WTC11 (cell line): ENCODE data around the gene SDE2. TPM values are rescaled to one million over a fixed set of nuclear protein-coding genes. Genes with fewer than 3 reads are reported as not detected.

ENCODE experiments used
- ATAC-seq: fragments of 200-7000 bp; cut with Tn5 transposase; 2 replicates; pipeline ENCODE4 v1.10.0; 2021; ENCODE audit warnings: mild to moderate bottlenecking, moderate library complexity
- CTCF ChIA-PET: fragments of 300-600 bp; sonication (Branson Sonifier 250); formaldehyde crosslinking; loops from one replicate; lab custom pipeline; 2021; ENCODE audit warnings: antibody characterized with exemption; lab: Charles Lee
- POLR2A ChIA-PET: fragments of 350-600 bp; sonication (Branson Sonifier 250); formaldehyde crosslinking; loops from one replicate; lab custom pipeline; 2021; ENCODE audit warnings: antibody characterized with exemption; lab: Charles Lee
- DNase-seq: peaks from one replicate; pipeline ENCODE4 v3.0.0; 2021; ENCODE audit warnings: low spot score
- H3K27ac Mint-ChIP-seq: 2 replicates; pipeline ENCODE4 v1.8.0; 2021; ENCODE audit warnings: mixed read lengths
- H3K27me3 Mint-ChIP-seq: 2 replicates; pipeline ENCODE4 v1.8.0; 2021; ENCODE audit warnings: low read depth, mild to moderate bottlenecking, moderate library complexity, mixed read lengths
- H3K36me3 Mint-ChIP-seq: 2 replicates; pipeline ENCODE4 v1.8.0; 2021; ENCODE audit warnings: mixed read lengths
- H3K4me1 Mint-ChIP-seq: 2 replicates; pipeline ENCODE4 v1.8.0; 2022; ENCODE audit warnings: mixed read lengths
- H3K4me3 Mint-ChIP-seq: 2 replicates; pipeline ENCODE4 v1.8.0; 2021; ENCODE audit warnings: mild to moderate bottlenecking, moderate library complexity, mixed read lengths
- H3K9me3 Mint-ChIP-seq: 2 replicates; pipeline ENCODE4 v1.8.0; 2021; ENCODE audit warnings: mixed read lengths
- CDX4 ChIP-seq: fragments of 250-450 bp; sonication (Bioruptor Pico); IDR thresholded peaks from 2 replicates; pipeline ENCODE4 v1.9.0; 2021; ENCODE audit warnings: moderate library complexity, mild to moderate bottlenecking, inconsistent platforms, borderline replicate concordance
- CREM ChIP-seq: sonication (generic); formaldehyde crosslinking; IDR thresholded peaks from 2 replicates; pipeline ENCODE4 v1.8.1; 2022; ENCODE audit warnings: mild to moderate bottlenecking, missing genetic modification reagents, moderate library complexity
- CTCF ChIP-seq: fragments of 200-600 bp; IDR thresholded peaks from 2 replicates; pipeline ENCODE4 v1.8.0; 2022; ENCODE audit warnings: antibody characterized with exemption
- E2F5 ChIP-seq: sonication (generic); formaldehyde crosslinking; IDR thresholded peaks from 2 replicates; pipeline ENCODE4 v1.8.1; 2022; ENCODE audit warnings: mild to moderate bottlenecking, moderate library complexity, missing genetic modification reagents
- ELF4 ChIP-seq: sonication (generic); formaldehyde crosslinking; IDR thresholded peaks from 2 replicates; pipeline ENCODE4 v1.8.1; 2022; ENCODE audit warnings: low read depth, mild to moderate bottlenecking, moderate library complexity, missing genetic modification reagents
- ETV6 ChIP-seq: sonication (generic); formaldehyde crosslinking; IDR thresholded peaks from 2 replicates; pipeline ENCODE4 v1.8.1; 2022; ENCODE audit warnings: mild to moderate bottlenecking, missing genetic modification reagents
- JAZF1 ChIP-seq: fragments of 250-450 bp; sonication (Bioruptor Pico); IDR thresholded peaks from 2 replicates; pipeline ENCODE4 v1.9.0; 2021; ENCODE audit warnings: moderate library complexity, mild to moderate bottlenecking, inconsistent platforms
- MAX ChIP-seq: sonication (generic); formaldehyde crosslinking; IDR thresholded peaks from 2 replicates; pipeline ENCODE4 v1.8.0; 2022; ENCODE audit warnings: mild to moderate bottlenecking, missing genetic modification reagents
- ZBTB21 ChIP-seq: sonication (generic); formaldehyde crosslinking; IDR thresholded peaks from 2 replicates; pipeline ENCODE4 v1.8.1; 2023; ENCODE audit warnings: mild to moderate bottlenecking, missing genetic modification reagents, borderline replicate concordance
- ZBTB43 ChIP-seq: sonication (generic); formaldehyde crosslinking; IDR thresholded peaks from 2 replicates; pipeline ENCODE4 v1.8.1; 2023; ENCODE audit warnings: mild to moderate bottlenecking, missing genetic modification reagents
- ZNF317 ChIP-seq: sonication (generic); formaldehyde crosslinking; IDR thresholded peaks from 2 replicates; pipeline ENCODE4 v1.8.1; 2023; ENCODE audit warnings: low read depth, mild to moderate bottlenecking, moderate library complexity, missing genetic modification reagents, borderline replicate concordance
- ZNF671 ChIP-seq: fragments of 250-450 bp; sonication (Bioruptor Pico); IDR thresholded peaks from 2 replicates; pipeline ENCODE4 v1.8.0; 2021; ENCODE audit warnings: mild to moderate bottlenecking
- total RNA-seq: library from RNA; stranded (reverse); gene quantifications from 3 replicates; pipeline ENCODE4 v1.2.3, GENCODE V29; 2021
- TF ChIP-seq, protein P1 (sequence below): sonication (generic); formaldehyde crosslinking; conservative IDR thresholded peaks from 2 replicates; pipeline ENCODE4 v1.8.1; 2022; ENCODE audit warnings: mild to moderate bottlenecking, missing genetic modification reagents

SDE2 gene
- total RNA-seq, 1 experiment from 2014 or later, result 17.2 TPM

DNA sequence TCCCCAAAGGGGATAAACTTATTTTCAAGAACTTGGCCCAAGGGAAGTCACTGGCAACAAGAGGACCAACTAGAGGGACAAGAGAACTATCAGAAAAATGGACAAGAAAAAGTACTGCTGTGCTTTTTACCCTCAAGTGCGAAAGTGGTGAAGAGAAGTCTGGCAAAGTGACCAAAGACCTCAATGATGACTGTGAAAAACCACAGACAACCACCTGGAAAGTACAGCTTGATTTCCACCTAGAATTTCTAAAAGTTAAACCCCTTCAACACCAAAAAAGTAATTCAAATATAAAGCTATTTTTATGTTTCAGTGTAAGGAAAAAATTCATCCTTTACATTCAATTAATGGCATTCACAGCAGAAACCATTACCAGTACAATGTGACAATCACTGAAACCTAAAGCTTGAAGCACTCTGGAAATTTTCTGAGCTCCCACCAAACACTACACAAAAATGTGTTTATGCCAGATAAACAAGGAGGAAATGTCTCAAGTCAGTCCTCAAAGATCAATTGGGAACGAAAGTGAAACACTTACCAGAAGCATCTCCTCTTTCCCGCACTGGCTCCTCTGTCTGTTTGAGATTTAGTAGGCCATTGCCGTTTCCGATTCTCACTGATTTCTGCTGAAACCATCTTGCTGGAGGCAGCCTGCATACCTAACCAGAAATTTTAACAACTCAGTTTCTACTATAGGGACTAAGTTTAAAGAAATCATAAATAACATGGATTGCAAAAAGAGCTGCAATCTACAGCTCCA is 8.3 kb downstream of the SDE2 start:
- ATAC-seq (no peak), DNase-seq (no peak)
- Mint-ChIP-seq H3K9me3 (no peaks in the 10 kb centered on the region), H3K27me3 (no peaks in the 10 kb centered on the region), H3K4me1 (no peaks in the 10 kb centered on the region), H3K4me3 (no peak overlapping the region)
- ChIA-PET POLR2A (no interaction called here), CTCF (interaction anchor here (0.6 kb wide), 1 partner anchor 516 kb away, joined by 3 read pairs; no protein-coding TSS in a partner anchor)
- TF ChIP-seq JAZF1 (CRISPR knock-in tag) (no peak), ZBTB43 (CRISPR knock-in tag) (no peak), CDX4 (CRISPR knock-in tag) (no peak), E2F5 (CRISPR knock-in tag) (no peak), CREM (CRISPR knock-in tag) (no peak)
- TF ChIP-seq, all 79 proteins: peak for 0
- H3K36me3 Mint-ChIP-seq, result peaks cover 52% of the 10 kb centered on the region
- H3K27ac Mint-ChIP-seq, result no peak overlapping the region

GRCh38 chr1:225987491-225988316 is 11.4 kb downstream of the SDE2 start:
- CTCF ChIA-PET, result interaction anchor here (0.6 to 2.1 kb wide), 36 partner anchors 9 to 513 kb away, joined by 3 to 18 read pairs (median 4); partner anchors contain the start of genes PYCR2, SDE2 and SRP9
- POLR2A ChIA-PET, result interaction anchor here (0.6 kb wide), 1 partner anchor 86 kb away, joined by 4 read pairs; no protein-coding TSS in a partner anchor
- no peak for DNase-seq

DNA sequence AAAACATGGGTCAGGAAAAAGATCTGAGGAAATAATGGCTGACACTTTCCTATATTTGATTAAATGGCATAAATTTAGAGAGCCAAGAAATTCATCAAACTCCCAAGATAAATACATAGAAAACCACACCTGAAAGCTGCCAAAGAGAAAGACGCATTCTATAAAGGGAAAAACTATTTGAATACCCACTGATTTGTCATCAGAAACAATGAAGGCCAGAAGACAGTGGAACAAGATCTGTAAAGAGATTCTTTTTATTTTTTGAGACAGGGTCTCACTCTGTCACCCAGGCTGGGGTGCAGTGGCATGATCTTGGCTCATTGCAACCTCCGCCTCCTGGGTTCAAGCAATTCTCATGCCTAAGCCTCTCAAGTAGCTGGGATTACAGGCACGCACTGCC is 17.4 kb downstream of the SDE2 start:
- no peak overlapping the region for H3K4me3 Mint-ChIP-seq
- ChIA-PET CTCF (interaction anchor here (0.6 kb wide), 2 partner anchors 32 to 143 kb away, joined by 4 to 5 read pairs; no protein-coding TSS in a partner anchor), POLR2A (interaction anchor here (0.6 kb wide), 1 partner anchor 168 kb away, joined by 4 read pairs; no protein-coding TSS in a partner anchor)
- ATAC-seq, result no peak
- H3K27ac Mint-ChIP-seq, result no peak overlapping the region
- H3K4me1 Mint-ChIP-seq, result no peaks in the 10 kb centered on the region
- no peak for DNase-seq
- TF ChIP-seq ZNF317 (CRISPR knock-in tag) (peak; percentile 92), ZNF671 (CRISPR knock-in tag) (no peak), ELF4 (CRISPR knock-in tag) (no peak), ZBTB43 (CRISPR knock-in tag) (no peak), ZBTB21 (CRISPR knock-in tag) (no peak), ETV6 (CRISPR knock-in tag) (no peak), MAX (CRISPR knock-in tag) (no peak)
- peaks cover 59% of the 10 kb centered on the region for H3K36me3 Mint-ChIP-seq
- no peaks in the 10 kb centered on the region for H3K27me3 Mint-ChIP-seq
- H3K9me3 Mint-ChIP-seq, result peaks cover 15% of the 10 kb centered on the region

More at GRCh38 chr1:225987491-225988316, 11.4 kb downstream of the SDE2 start:
- Mint-ChIP-seq H3K9me3 (peaks cover 6% of the 10 kb centered on the region), H3K4me3 (no peak overlapping the region), H3K27ac (peak overlapping the region; percentile 43; the same call in 1 of the 2 replicates), H3K27me3 (no peaks in the 10 kb centered on the region), H3K4me1 (no peaks in the 10 kb centered on the region)
- ATAC-seq, result no peak
- TF ChIP-seq CTCF (peak; percentile 64), JAZF1 (CRISPR knock-in tag) (no peak)
- TF ChIP-seq, protein P1, sequence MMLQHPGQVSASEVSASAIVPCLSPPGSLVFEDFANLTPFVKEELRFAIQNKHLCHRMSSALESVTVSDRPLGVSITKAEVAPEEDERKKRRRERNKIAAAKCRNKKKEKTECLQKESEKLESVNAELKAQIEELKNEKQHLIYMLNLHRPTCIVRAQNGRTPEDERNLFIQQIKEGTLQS, result no peak
- TF ChIP-seq, all 79 proteins: peak for 1
- peaks cover 59% of the 10 kb centered on the region for H3K36me3 Mint-ChIP-seq
